PC-9 (cell line): ENCODE data around the gene ASB16. TPM values are rescaled to one million over a fixed set of nuclear protein-coding genes. Genes with fewer than 3 reads are reported as not detected.

Experiments
- BruUV-seq: library from RNA; stranded (reverse); fragments of 400-500 nt; replicated peaks from 2 replicates; lab custom pipeline; 2021; lab: Mats Ljungman, UMichigan
- CTCF ChIA-PET: fragments of 300-600 bp; sonication (Branson Sonifier 250); formaldehyde crosslinking; loops from one replicate; lab custom pipeline; 2022; ENCODE audit warnings: antibody characterized with exemption; lab: Charles Lee
- POLR2A ChIA-PET: fragments of 300-600 bp; sonication (Branson Sonifier 250); formaldehyde crosslinking; loops from one replicate; lab custom pipeline; 2022; ENCODE audit warnings: antibody characterized with exemption; ENCODE audit not compliant: unreplicated experiment; lab: Charles Lee
- DNase-seq, 2 experiments: peaks; one replicate each; pipeline versions ENCODE4 v3.0.0 to v3.0.0-alpha.2; 2015 to 2022; ENCODE audit warnings: mixed read lengths in 1 of 2
- H2AFZ ChIP-seq: fragments of 200-600 bp; sonication (generic); 2 replicates; pipeline ENCODE4 v1.8.1; 2017; ENCODE audit warnings: antibody characterized with exemption
- H3F3A ChIP-seq: fragments of 200-600 bp; sonication (generic); 2 replicates; pipeline ENCODE4 v1.8.1; 2017; ENCODE audit warnings: antibody characterized with exemption, mild to moderate bottlenecking, low read depth; ENCODE audit not compliant: insufficient read depth
- H3K27ac ChIP-seq: fragments of 200-600 bp; sonication (generic); 2 replicates; pipeline ENCODE4 v1.6.1; 2016; ENCODE audit warnings: mixed run types
- H3K27me3 ChIP-seq: fragments of 200-600 bp; sonication (generic); 2 replicates; pipeline ENCODE4 v1.6.1; 2016; ENCODE audit warnings: low read depth, mixed run types; ENCODE audit not compliant: insufficient read depth
- H3K36me3 ChIP-seq: fragments of 200-600 bp; sonication (generic); 2 replicates; pipeline ENCODE4 v1.6.1; 2016; ENCODE audit warnings: low read depth, mixed run types
- H3K4me1 ChIP-seq: fragments of 200-600 bp; sonication (generic); replicated peaks from 2 replicates; pipeline ENCODE4 v1.6.1; 2016; ENCODE audit warnings: mixed run types; ENCODE audit not compliant: insufficient read depth
- H3K4me2 ChIP-seq: fragments of 200-600 bp; sonication (generic); 2 replicates; pipeline ENCODE4 v1.6.1; 2017; ENCODE audit warnings: mixed run types
- H3K4me3 ChIP-seq: fragments of 200-600 bp; sonication (generic); 2 replicates; pipeline ENCODE4 v1.6.1; 2016; ENCODE audit warnings: mixed run types
- H3K79me2 ChIP-seq: fragments of 200-600 bp; sonication (generic); 2 replicates; pipeline ENCODE4 v1.6.1; 2017; ENCODE audit warnings: low read depth, mixed run types
- H3K9me2 ChIP-seq: fragments of 200-600 bp; sonication (generic); 2 replicates; pipeline ENCODE4 v1.8.1; 2017; ENCODE audit warnings: mild to moderate bottlenecking; ENCODE audit not compliant: insufficient read depth
- H3K9me3 ChIP-seq: fragments of 200-600 bp; sonication (generic); 2 replicates; pipeline ENCODE4 v1.8.1; 2016; ENCODE audit warnings: low read depth; ENCODE audit not compliant: insufficient read depth
- H4K20me1 ChIP-seq: fragments of 200-600 bp; sonication (generic); 2 replicates; pipeline ENCODE4 v1.8.1; 2017; ENCODE audit not compliant: insufficient read depth
- CTCF ChIP-seq: fragments of 200-600 bp; sonication (generic); conservative IDR thresholded peaks from 2 replicates; pipeline ENCODE4 v1.6.1; 2017; ENCODE audit warnings: mixed run types, antibody characterized with exemption, mild to moderate bottlenecking, moderate library complexity
- EZH2 ChIP-seq: fragments of 200-600 bp; sonication (generic); IDR thresholded peaks from 2 replicates; pipeline ENCODE4 v1.8.0; 2017; ENCODE audit warnings: antibody characterized with exemption, low read depth
- intact Hi-C: fragments of 100-400 bp; cut with micrococcal nuclease; formaldehyde crosslinking; loops from one replicate; pipeline ENCODE4 v1.10.0; 2022; ENCODE audit not compliant: unreplicated experiment
- total RNA-seq: library from RNA; stranded (reverse); gene quantifications from 2 replicates; pipeline ENCODE4 v1.2.3, GENCODE V29; 2021

ASB16 gene
- total RNA-seq, 1 experiment from 2014 or later, result not detected

GRCh38 chr17:44176671-44177501 lies 6.4 kb downstream of the ASB16 start:
- CTCF ChIA-PET, result no interaction called here
- Histone ChIP-seq H3K9me2 (no peaks in the 10 kb centered on the region), H3K27me3 (no peaks in the 10 kb centered on the region), H3K9me3 (no peaks in the 10 kb centered on the region), H3K27ac (no peak overlapping the region), H4K20me1 (no peaks in the 10 kb centered on the region), H3F3A (peaks cover 14% of the 10 kb centered on the region; the same call in 1 of the 2 replicates), H2AFZ (no peak overlapping the region), H3K4me1 (no peaks in the 10 kb centered on the region), H3K4me2 (no peak overlapping the region), H3K36me3 (0 out of 2 replicates have a peak, but pooled peaks cover 3% of the 10 kb centered on the region), H3K4me3 (no peak overlapping the region), H3K79me2 (no peaks in the 10 kb centered on the region)
- intact Hi-C loops, result no loop called here
- DNase-seq, result no peak
- POLR2A ChIA-PET, result no interaction called here
- TF ChIP-seq EZH2 (no peak), CTCF (no peak)
- BruUV-seq, result no TSS peak

GRCh38 chr17:44177640-44178039 lies 7.1 kb downstream of the ASB16 start:
- Histone ChIP-seq H3K27ac (no peak overlapping the region), H4K20me1 (no peaks in the 10 kb centered on the region), H3K9me3 (no peaks in the 10 kb centered on the region), H3K4me1 (no peaks in the 10 kb centered on the region), H3K36me3 (0 out of 2 replicates have a peak, but pooled peaks cover 4% of the 10 kb centered on the region), H3K4me2 (no peak overlapping the region), H3K79me2 (no peaks in the 10 kb centered on the region), H2AFZ (no peak overlapping the region), H3K9me2 (no peaks in the 10 kb centered on the region), H3F3A (peaks cover 20% of the 10 kb centered on the region; the same call in 1 of the 2 replicates), H3K27me3 (no peaks in the 10 kb centered on the region), H3K4me3 (no peak overlapping the region)
- TF ChIP-seq EZH2, result no peak
- no peak for DNase-seq
- CTCF ChIA-PET, result no interaction called here
- no TSS peak for BruUV-seq
- POLR2A ChIA-PET, result no interaction called here
- intact Hi-C loops, result no loop called here

GRCh38 chr17:44178133-44178532 lies 7.6 kb downstream of the ASB16 start:
- Histone ChIP-seq H3K4me1 (no peaks in the 10 kb centered on the region), H4K20me1 (no peaks in the 10 kb centered on the region), H3K27ac (no peak overlapping the region), H3F3A (peaks cover 20% of the 10 kb centered on the region; the same call in 1 of the 2 replicates), H3K4me3 (no peak overlapping the region), H3K36me3 (0 out of 2 replicates have a peak, but pooled peaks cover 4% of the 10 kb centered on the region), H3K9me2 (no peaks in the 10 kb centered on the region), H3K9me3 (no peaks in the 10 kb centered on the region), H2AFZ (no peak overlapping the region), H3K4me2 (no peak overlapping the region), H3K79me2 (peaks cover 2% of the 10 kb centered on the region), H3K27me3 (no peaks in the 10 kb centered on the region)
- CTCF ChIA-PET, result no interaction called here
- POLR2A ChIA-PET, result no interaction called here
- BruUV-seq, result no TSS peak
- intact Hi-C loops, result no loop called here
- no peak for DNase-seq
- TF ChIP-seq CTCF, result no peak
- TF ChIP-seq EZH2, result no peak
